ENCODE measurements around the gene PCSK4. TPM values are rescaled to one million over a fixed set of nuclear protein-coding genes. Genes with fewer than 3 reads are reported as not detected.

The PCSK4 gene
- total and polyA plus RNA-seq, 2 of the 13 experiments (the other 11 are each of a cell fraction or from before 2014, with no cell fraction given) = 2.0 to 2.7 TPM

GRCh38 chr19:1446713-1447481 is 43.3 kb downstream of the PCSK4 start (continued):
- peak; percentile 65; the same call in 1 of the 2 replicates for TF ChIP-seq ZBTB26 (CRISPR knock-in tag; IDR thresholded peaks at IDR 0.05; ENCODE audit: borderline replicate concordance)
- peak; percentile 15; the same call in 1 of the 2 replicates for TF ChIP-seq SOX5 (CRISPR knock-in tag; IDR thresholded peaks at IDR 0.05; ENCODE audit: borderline replicate concordance)
- TF ChIP-seq SRSF1 (optimal IDR thresholded peaks at IDR 0.05; ENCODE audit: low read depth, low read length) = no peak
- TF ChIP-seq ISL2 (CRISPR knock-in tag; IDR thresholded peaks at IDR 0.05) = 0 out of 2 replicates have a peak, but pooled peaks have one; percentile 38
- 0 out of 2 replicates have a peak, but pooled peaks have one; percentile 18 for TF ChIP-seq HIVEP1 (CRISPR knock-in tag; IDR thresholded peaks at IDR 0.05)
- no peak for TF ChIP-seq ZC3H4 (CRISPR knock-in tag; IDR thresholded peaks at IDR 0.05; ENCODE audit: borderline replicate concordance)
- 0 out of 2 replicates have a peak, but pooled peaks have one; percentile 52 for TF ChIP-seq BATF2 (CRISPR knock-in tag; IDR thresholded peaks at IDR 0.05)
- TF ChIP-seq IKZF5 (CRISPR knock-in tag; IDR thresholded peaks at IDR 0.05) = peak; percentile 73; the same call in 1 of the 2 replicates
- 0 out of 2 replicates have a peak, but pooled peaks have one; percentile 51 for TF ChIP-seq ZNF234 (CRISPR knock-in tag; conservative IDR thresholded peaks at IDR 0.05)
- TF ChIP-seq DNMT1 (CRISPR knock-in tag; IDR thresholded peaks at IDR 0.05) = no peak
- TF ChIP-seq MED1 (CRISPR knock-in tag; IDR thresholded peaks at IDR 0.05) = no peak
- peak; percentile 45; the same call in 1 of the 3 replicates for TF ChIP-seq MXI1 (IDR thresholded peaks at IDR 0.05; ENCODE audit: borderline replicate concordance, low read depth, low read length)
- no peak for TF ChIP-seq ZFY (CRISPR knock-in tag; IDR thresholded peaks at IDR 0.05)
- TF ChIP-seq ZNF446 (CRISPR knock-in tag; IDR thresholded peaks at IDR 0.05) = 0 out of 2 replicates have a peak, but pooled peaks have one; percentile 68
- TF ChIP-seq ZNF274 (CRISPR knock-in tag; IDR thresholded peaks at IDR 0.05) = peak; percentile 67; the same call in 1 of the 2 replicates
- TF ChIP-seq ATF2 (CRISPR knock-in tag; IDR thresholded peaks at IDR 0.05) = no peak
- peak; percentile 77 for TF ChIP-seq ZNF580 (CRISPR knock-in tag; IDR thresholded peaks at IDR 0.05; ENCODE audit: borderline replicate concordance, low read depth)
- peak; percentile 83 for TF ChIP-seq MXD3 (CRISPR knock-in tag; IDR thresholded peaks at IDR 0.05)
- TF ChIP-seq ZNF331 (CRISPR knock-in tag; IDR thresholded peaks at IDR 0.05) = 0 out of 2 replicates have a peak, but pooled peaks have one; percentile 18
- TF ChIP-seq UBTF (CRISPR knock-in tag; IDR thresholded peaks at IDR 0.05) = peak; percentile 55; the same call in 1 of the 2 replicates

Measured in HepG2 (cell line).